Stomach (tissue), 9 donors: ENCODE data around the gene PSMB8. TPM values are rescaled to one million over a fixed set of nuclear protein-coding genes. Genes with fewer than 3 reads are reported as not detected.

Experiments used
- DNase-seq, 2 donors: peaks; one replicate each; pipeline versions ENCODE4 v3.0.0 to v3.0.0-alpha.2; 2013 to 2019
- H3K27ac ChIP-seq, 5 donors: fragments of 200-600 bp in 4 of 5; sonication (generic) in 4 of 5; one replicate each; pipeline ENCODE4 v1.5.1; 2013 to 2019; ENCODE audit warnings: mild to moderate bottlenecking in 1 of 5, moderate library complexity in 1 of 5
- H3K27me3 ChIP-seq, 3 donors: fragments of 200-600 bp; sonication (generic); one replicate each; pipeline ENCODE4 v1.5.1; 2017 to 2019; ENCODE audit warnings: mixed run types in 1 of 3
- H3K36me3 ChIP-seq, 4 donors: fragments of 200-600 bp; sonication (generic); 1 replicate in 3 of 4; 2 replicates in 1 of 4; pipeline ENCODE4 v1.5.1; 2016 to 2019
- H3K4me1 ChIP-seq, 4 donors: fragments of 200-600 bp; sonication (generic); one replicate each; pipeline ENCODE4 v1.5.1; 2016 to 2019
- H3K4me3 ChIP-seq, 4 donors: fragments of 200-600 bp; sonication (generic) in 3 of 4; one replicate each; pipeline ENCODE4 v1.5.1; 2016 to 2019; ENCODE audit warnings: mild to moderate bottlenecking in 1 of 4
- H3K9me3 ChIP-seq, 4 donors: fragments of 200-600 bp; sonication (generic); one replicate each; pipeline ENCODE4 v1.5.1; 2016 to 2019
- EP300 ChIP-seq: sonication (generic); formaldehyde crosslinking; IDR thresholded peaks from one replicate; pipeline ENCODE4 v1.6.1; 2017; ENCODE audit warnings: antibody characterized with exemption
- POLR2A ChIP-seq, 4 donors: fragments of 450-650 bp; IDR thresholded peaks; one replicate each; pipeline ENCODE4 v1.6.1; 2016; ENCODE audit warnings: antibody characterized with exemption in 4 of 4, control low read depth in 2 of 4, mild to moderate bottlenecking in 1 of 4, moderate library complexity in 1 of 4
- POLR2AphosphoS5 ChIP-seq, 3 donors: sonication (generic); formaldehyde crosslinking; IDR thresholded peaks; one replicate each; pipeline ENCODE4 v1.6.1; 2016; ENCODE audit warnings: antibody characterized with exemption in 3 of 3
- WGBS, 5 donors: extraction: QIAGEN DNeasy Blood & Tissue Kit in 3 of 5; methylation state at CpG; one replicate each; pipeline versions ENCODE4 v1.1.5 to v1.1.7; 2013 to 2018; 5-methylcytosine and 5-hydroxymethylcytosine counted together
- intact Hi-C: fragments of 100-400 bp; cut with DNase I; formaldehyde crosslinking; loops from one replicate; pipeline ENCODE4 v1.15.1; 2023; ENCODE audit warnings: low total_unique reads
- polyA plus RNA-seq, 3 donors: library from polyadenylated mRNA; stranded (reverse); fragments of 200-250 nt; gene quantifications; one replicate each; pipeline ENCODE4 v1.2.3, GENCODE V29; 2013
- total RNA-seq, 5 donors: library from RNA; depleted of rRNA; stranded (reverse); fragments of >200 nt; gene quantifications; one replicate each; pipeline versions ENCODE4 v1.1.0 to v1.2.3, GENCODE V29; 2014 to 2016
- TF ChIP-seq, protein P1 (sequence below), 7 experiments: fragments of 450-650 bp in 4 of 7; fragments of 200-600 bp in 3 of 7; sonication (generic) in 3 of 7; IDR thresholded peaks; one replicate each; pipeline ENCODE4 v1.5.1; 2016 to 2019; ENCODE audit warnings: antibody characterized with exemption in 7 of 7, control low read depth in 2 of 7, mild to moderate bottlenecking in 1 of 7
- donor health status: healthy with polysubstance abuse.
- donor health status: Bipolar disorder and iron deficiency.
- donor health status: healthy.

PSMB8 gene
- total and polyA plus RNA-seq, 8 donors = 2.7 to 177 (median 25.4) TPM

DNA sequence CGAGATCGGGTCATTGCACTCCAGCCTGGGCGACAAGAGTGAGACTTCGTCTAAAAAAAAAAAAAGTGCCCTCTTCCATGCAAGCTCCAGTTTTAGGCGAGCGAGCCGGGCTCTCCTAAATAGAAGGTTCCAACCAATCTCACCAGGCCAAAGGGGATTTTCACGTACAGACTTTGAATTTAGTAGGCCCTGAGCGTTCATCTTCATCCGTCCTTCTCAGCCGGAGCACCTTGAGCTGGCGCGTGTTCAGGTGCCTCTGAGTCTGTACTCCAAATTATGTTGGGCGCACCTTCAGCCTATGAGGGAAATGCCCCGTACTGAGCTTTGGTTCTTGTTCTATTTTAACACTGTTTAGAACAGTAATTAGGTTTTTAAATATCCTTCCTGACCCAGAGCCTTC, 4.5 kb downstream of the PSMB8 start:
- H3K27ac ChIP-seq = peak overlapping the region in 4 of 5 donors; percentile 89 to 98 (median 97)
- H3K27me3 ChIP-seq = no peaks in the 10 kb centered on the region
- H3K4me3 ChIP-seq = no peak overlapping the region
- DNase-seq = no peak
- intact Hi-C loops = no loop called here
- H3K4me1 ChIP-seq = peaks cover 21 to 48% (median 34%) of the 10 kb centered on the region in 4 donors
- H3K9me3 ChIP-seq = no peaks in the 10 kb centered on the region
- WGBS, 5 donors = 86 to 88% (median 87%) methylated on average over 15 of the region's 15 CpGs
- H3K36me3 ChIP-seq = peaks cover 6 to 50% (median 39%) of the 10 kb centered on the region in 4 donors
- no peak for TF ChIP-seq POLR2AphosphoS5 (IDR thresholded peaks at IDR 0.05)
- TF ChIP-seq POLR2A (IDR thresholded peaks at IDR 0.05) = no peak
- TF ChIP-seq, protein P1, sequence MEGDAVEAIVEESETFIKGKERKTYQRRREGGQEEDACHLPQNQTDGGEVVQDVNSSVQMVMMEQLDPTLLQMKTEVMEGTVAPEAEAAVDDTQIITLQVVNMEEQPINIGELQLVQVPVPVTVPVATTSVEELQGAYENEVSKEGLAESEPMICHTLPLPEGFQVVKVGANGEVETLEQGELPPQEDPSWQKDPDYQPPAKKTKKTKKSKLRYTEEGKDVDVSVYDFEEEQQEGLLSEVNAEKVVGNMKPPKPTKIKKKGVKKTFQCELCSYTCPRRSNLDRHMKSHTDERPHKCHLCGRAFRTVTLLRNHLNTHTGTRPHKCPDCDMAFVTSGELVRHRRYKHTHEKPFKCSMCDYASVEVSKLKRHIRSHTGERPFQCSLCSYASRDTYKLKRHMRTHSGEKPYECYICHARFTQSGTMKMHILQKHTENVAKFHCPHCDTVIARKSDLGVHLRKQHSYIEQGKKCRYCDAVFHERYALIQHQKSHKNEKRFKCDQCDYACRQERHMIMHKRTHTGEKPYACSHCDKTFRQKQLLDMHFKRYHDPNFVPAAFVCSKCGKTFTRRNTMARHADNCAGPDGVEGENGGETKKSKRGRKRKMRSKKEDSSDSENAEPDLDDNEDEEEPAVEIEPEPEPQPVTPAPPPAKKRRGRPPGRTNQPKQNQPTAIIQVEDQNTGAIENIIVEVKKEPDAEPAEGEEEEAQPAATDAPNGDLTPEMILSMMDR (IDR thresholded peaks at IDR 0.05) = no peak
- TF ChIP-seq EP300 = no peak

DNA sequence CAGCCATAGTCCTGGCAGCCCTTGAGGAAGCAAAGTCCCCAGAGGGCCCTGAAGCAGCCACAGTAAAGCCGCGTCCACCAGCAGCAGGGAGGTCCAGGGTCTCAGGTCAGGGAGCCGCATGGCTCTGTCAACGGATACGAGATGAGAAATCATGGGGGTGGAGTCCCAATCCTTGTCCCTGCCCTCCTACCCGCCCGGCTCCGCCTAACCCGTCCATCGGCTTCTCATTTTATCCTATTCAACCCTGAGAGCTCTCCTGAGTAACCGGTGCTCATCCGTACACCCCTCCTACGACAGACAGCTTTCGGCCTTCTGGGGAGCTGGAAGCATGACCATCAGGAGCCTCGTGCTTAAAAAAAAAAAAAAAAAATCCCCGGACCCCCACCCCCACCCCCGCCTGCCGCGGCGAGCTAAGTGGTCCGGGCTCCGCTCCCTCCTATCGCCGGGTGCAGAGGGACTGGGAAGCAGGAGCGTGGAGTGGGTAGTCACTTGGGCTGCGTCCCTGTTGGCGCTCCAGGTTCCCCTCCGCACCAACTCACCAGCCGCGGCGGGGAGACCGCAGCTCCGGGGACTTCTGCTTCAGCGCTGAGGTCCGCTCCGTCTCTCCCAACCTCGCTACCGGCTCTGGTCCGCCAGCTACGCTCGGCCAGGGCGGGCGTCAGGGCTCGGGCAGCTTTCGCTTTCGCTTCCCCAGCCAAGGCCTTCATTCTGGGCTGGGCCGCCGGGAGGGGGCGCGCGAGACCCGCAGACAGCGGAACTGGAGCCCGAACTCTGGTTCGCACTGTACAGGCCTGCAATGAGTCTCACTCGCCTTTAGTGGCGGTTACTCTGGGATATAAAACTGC, 5.5 kb downstream of the PSMB8 start, which contains the start of gene TAP2:
Gene TAP2 (minus strand): TSS at position 626 of the 845 bp plus-strand sequence. CDS start 506 bp downstream, at position 120.
- H3K4me3 ChIP-seq = peak within 1 kb of the TSS; percentile 68 to 86 (median 76)
- H3K27me3 ChIP-seq = no peaks in the 10 kb centered on the region
- DNase-seq = peak; percentile 98
- peaks cover 21 to 45% (median 33%) of the 10 kb centered on the region in 4 donors for H3K4me1 ChIP-seq
- WGBS, 5 donors = 0 to 1% (median 0%) methylated on average over 26 to 57 of the region's 57 CpGs
- TF ChIP-seq, protein P1 (IDR thresholded peaks at IDR 0.05) = peak in 6 of 7 experiments; percentile 26 to 97 (median 93)
- TF ChIP-seq POLR2AphosphoS5 (IDR thresholded peaks at IDR 0.05) = peak; percentile 72 to 95 (median 90)
- TF ChIP-seq EP300 = no peak
- peak within 1 kb of the TSS; percentile 89 to 98 (median 96) for H3K27ac ChIP-seq
- H3K9me3 ChIP-seq = no peaks in the 10 kb centered on the region
- H3K36me3 ChIP-seq = peaks cover 6 to 60% (median 48%) of the 10 kb centered on the region in 4 donors
- intact Hi-C loops = no loop called here

DNA sequence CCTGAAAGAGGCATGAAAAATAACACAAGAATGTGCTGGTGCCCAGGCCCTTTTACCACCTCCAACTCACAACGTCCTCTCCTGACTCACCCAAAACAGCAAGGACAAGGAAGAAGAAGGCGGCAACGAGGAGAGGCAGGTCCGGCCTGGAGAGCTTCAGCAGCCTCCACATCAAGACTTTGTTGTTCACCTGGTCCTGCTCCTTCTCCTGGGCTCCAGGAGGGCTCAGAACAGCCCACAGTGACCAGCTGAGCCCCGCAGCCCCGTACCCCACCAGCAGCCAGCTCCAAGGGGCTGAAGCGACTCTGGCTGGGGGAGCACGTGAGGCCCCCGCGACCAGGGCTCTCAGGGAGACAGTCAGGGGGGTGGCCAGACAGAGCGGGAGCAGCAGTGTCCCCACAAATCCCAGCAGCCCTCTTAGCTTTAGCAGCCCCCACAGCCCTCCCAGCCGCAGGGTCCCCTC, 6.2 kb downstream of the PSMB8 start:
- Histone ChIP-seq H3K27me3 (no peaks in the 10 kb centered on the region), H3K4me3 (peak overlapping the region; percentile 68 to 86 (median 76)), H3K27ac (peak overlapping the region; percentile 89 to 98 (median 96)), H3K4me1 (peaks cover 15 to 39% (median 28%) of the 10 kb centered on the region in 4 donors), H3K36me3 (peaks cover 6 to 61% (median 48%) of the 10 kb centered on the region in 4 donors), H3K9me3 (no peaks in the 10 kb centered on the region)
- WGBS, 5 donors = 20 to 33% (median 29%) methylated on average over 9 to 12 of the region's 12 CpGs
- intact Hi-C loops = no loop called here
- DNase-seq = no peak
- TF ChIP-seq, protein P1 (IDR thresholded peaks at IDR 0.05) = no peak
- TF ChIP-seq POLR2A (IDR thresholded peaks at IDR 0.05) (no peak), EP300 (no peak), POLR2AphosphoS5 (IDR thresholded peaks at IDR 0.05) (no peak)

DNA sequence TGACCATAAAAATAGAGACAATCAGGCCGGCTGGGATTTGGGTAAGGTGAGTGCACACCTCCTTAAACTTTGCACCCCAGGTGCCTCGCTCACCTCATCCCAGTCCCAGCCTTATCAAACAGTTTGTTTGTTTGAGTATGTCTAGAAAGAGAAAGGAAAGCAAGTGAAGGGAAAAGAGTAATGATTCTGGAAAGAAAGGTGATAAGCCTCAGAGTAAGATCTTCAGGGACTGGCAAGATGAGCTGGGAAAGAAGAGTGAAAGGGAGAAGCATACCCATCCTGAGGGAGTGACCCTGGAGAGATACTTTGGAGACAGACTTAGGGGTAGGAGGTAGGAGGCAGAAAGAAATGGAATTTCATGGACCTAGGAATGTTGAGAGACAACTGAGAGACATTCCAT, 7.0 kb downstream of the PSMB8 start:
- intact Hi-C loops = no loop called here
- DNase-seq = no peak
- Histone ChIP-seq H3K9me3 (no peaks in the 10 kb centered on the region), H3K36me3 (peaks cover 6 to 61% (median 51%) of the 10 kb centered on the region in 4 donors), H3K27ac (no peak overlapping the region), H3K27me3 (no peaks in the 10 kb centered on the region), H3K4me1 (peaks cover 8 to 31% (median 22%) of the 10 kb centered on the region in 4 donors), H3K4me3 (no peak overlapping the region)
- TF ChIP-seq EP300 = no peak
- no peak for TF ChIP-seq POLR2AphosphoS5 (IDR thresholded peaks at IDR 0.05)
- TF ChIP-seq, protein P1 (IDR thresholded peaks at IDR 0.05) = no peak
- TF ChIP-seq POLR2A (IDR thresholded peaks at IDR 0.05) = no peak
- WGBS, 5 donors = 73 to 82% (median 78%) methylated on average over 2 of the region's 2 CpGs
